HPDE6-E6E7 (cell line): ENCODE results near the gene IL12RB2.

Source experiments
- DNase-seq: peaks from one replicate; pipeline ENCODE4 v3.0.0; 2011; ENCODE audit warnings: missing footprints; ENCODE audit errors: extremely low spot score

Gene IL12RB2

DNA sequence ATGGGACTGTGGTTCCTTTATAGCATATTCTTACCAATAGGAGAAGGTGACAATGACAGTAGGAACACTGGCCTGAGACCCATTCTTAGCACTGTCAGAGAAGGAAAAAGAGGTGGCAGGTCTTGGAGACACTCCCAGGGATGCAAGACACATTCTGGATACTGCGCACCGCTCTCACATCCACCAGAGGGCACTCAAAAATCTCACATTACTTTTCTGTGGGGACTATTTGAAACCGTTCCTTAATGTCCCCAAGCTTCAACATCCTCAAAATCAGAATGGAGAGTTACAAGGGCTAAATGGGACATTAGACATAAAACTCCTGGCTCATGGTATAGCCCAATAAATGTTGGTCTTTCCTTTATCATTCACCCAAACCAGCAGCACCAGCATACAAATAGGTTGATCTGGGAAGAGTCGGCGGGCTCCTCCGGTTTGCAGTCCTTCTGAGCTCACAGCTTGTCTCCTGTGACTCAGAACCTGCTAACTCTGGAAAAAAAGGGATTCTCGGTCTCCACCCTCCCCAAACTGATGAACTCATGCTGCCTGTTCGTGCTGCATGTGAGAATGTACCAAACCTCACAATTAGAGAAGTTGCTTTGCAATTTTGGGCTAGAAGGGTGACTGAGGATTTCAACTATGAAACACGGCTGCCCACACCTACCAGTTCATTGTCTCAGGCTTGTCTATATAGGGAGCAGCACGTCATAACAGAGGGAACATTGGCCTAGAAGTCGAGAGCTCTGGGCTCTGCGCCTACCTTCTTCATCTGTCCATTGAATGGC, 40.2 kb downstream of the IL12RB2 start:
- DNase-seq: peak; percentile 72

DNA sequence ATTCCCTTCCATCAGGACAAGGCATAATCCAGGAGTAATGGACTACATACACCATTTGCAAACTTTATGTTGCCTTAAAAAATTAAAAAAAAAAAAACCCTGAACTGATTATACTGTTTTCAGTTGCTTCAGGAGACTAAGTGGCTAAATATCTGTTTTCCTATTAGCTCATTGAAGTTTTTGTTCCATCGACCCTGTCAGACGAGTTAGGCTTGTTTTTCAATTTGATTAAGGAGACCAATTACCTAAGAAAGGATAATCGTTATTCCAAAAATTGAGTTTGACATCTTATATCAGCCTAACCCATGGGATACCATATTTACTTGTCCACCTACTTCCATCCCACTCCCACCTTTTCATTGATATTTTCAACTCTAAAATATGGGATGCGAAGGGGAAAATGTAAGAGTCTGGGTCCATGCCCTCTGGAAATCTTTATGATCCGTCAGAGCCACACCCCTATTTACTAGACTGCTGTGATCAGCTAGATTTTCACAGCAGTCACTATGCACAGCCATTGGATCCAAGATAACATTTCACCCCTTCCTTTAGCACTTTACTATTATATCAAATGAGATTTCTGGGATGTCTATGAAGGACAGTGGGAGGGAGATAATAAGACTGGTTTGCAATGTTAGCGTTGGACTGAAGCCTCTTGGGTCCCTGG, 41.0 kb downstream of the IL12RB2 start:
- DNase-seq: no peak

DNA sequence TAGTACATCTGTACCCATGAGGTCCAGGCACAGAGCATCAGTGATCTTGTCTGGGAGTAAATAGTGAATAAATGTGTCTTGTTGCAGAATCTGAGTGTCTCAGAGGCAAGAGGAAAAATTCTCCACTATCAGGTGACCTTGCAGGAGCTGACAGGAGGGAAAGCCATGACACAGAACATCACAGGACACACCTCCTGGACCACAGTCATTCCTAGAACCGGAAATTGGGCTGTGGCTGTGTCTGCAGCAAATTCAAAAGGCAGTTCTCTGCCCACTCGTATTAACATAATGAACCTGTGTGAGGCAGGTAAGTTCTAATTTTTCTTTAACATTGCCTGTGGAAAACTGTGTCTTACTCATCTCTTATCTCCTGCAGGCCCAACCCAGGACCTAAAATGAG, 43.1 kb downstream of the IL12RB2 start:
- DNase-seq: no peak

DNA sequence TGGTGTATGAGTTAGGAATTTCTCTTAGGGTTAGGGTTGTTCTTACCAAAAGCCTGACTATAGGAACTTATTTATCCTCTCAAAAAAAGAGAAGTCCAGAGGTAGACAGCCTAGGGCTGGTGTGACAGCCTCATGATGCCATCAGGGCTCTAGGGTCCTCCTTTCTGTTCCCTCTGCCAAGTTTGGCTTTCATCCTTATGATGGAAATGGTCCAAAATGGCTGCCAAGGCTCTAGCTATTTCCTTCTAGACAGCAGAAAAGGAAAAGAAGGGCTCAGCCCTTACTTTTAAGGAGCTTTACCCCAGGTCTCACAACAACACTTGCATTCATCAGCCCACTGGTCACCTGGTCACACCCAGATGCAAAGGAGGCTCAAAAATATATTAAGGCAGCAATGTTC, 44.5 kb downstream of the IL12RB2 start:
- no peak for DNase-seq

DNA sequence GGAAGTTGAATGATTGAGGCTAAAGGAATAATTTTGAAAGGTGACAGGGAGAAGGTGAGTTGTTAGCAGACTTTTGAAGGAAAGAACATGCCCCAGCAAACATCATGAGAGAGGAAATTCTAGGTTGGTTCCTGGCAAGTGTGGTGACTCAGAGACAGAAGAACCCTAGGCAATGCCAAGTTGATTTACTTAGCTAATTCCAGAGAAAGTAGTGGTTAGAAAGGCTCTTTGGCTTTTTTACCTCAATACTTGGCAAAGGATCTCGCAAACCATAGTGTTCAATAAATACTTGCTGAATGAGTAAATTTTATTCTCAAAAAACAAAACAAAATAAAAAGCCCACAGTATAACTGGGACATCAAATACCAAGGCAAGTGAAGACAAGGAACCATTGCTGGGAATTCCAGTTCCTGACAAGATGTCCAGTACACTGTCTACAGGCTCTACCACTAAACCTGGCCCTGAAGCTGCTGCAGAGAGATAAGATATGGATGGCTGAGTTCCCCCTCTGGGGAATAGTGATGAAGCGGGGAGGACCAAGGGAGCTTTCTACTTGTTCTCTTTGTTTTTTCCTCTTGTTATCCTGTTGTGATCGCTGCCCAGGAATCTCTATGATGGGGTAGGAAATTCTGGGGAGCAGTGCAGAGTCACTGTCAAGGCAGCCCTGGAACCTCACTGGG, 48.2 kb downstream of the IL12RB2 start:
- peak; percentile 60 for DNase-seq

DNA sequence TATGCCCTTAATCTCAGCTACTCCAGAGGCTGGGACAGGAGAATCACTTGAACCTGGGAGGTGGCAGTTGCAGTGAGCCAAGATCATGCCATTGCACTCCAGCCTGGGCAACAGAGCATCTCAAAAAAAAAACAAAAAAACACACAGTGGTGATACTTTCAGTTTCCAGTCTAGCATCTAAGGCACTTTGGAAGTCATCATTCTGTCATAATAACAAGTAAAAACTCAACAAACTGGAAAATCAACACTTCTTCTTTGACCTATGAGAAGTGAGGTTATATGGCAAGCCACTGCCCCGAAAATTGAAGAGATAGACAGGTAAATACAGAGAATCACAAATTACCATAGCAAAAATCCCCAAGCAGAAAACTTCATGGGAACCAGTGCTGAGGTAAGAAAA, 51.9 kb downstream of the IL12RB2 start:
- no peak for DNase-seq

DNA sequence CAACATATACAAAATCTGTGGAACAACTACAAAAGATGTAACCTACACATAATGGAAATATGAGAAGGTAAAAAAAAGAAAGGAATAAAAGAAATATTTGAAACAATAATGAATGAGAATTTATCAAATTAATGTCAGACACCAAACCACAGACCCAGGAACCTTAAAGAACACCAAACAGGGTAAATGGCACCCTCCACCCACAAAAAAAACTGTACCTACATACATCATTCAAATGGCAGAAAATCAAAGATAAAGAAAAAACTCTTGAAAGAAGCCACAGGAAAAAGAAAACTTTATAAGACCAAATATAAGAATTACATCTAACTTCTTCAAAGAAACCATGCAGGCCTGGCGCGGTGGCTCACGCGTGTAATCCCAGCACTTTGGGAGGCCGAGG, 54.0 kb downstream of the IL12RB2 start:
- no peak for DNase-seq

DNA sequence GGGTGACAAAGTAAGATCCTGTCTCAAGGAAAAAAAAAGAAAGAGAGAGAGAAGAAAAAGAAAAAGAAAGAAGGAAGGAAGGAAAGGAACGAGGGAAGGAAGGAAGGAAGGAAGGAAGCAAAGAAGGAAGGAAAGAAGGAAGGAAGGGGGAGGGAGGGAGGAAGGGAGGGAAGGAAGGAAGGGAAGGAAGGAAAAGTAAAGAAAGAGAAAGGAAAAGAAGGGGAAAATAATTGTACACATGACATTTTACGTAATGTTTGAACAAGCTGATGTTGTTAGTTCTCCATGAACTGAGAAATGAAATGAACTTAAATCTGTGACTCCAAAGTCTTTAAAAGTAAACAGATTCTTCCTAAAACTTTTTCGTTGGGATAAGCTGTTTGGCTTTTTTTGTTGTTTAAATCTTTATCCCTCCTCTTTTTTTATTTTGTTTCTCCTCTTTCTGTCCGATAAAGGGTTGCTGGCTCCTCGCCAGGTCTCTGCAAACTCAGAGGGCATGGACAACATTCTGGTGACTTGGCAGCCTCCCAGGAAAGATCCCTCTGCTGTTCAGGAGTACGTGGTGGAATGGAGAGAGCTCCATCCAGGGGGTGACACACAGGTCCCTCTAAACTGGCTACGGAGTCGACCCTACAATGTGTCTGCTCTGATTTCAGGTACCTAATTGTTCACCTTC, 59.8 kb downstream of the IL12RB2 start:
- DNase-seq: no peak

DNA sequence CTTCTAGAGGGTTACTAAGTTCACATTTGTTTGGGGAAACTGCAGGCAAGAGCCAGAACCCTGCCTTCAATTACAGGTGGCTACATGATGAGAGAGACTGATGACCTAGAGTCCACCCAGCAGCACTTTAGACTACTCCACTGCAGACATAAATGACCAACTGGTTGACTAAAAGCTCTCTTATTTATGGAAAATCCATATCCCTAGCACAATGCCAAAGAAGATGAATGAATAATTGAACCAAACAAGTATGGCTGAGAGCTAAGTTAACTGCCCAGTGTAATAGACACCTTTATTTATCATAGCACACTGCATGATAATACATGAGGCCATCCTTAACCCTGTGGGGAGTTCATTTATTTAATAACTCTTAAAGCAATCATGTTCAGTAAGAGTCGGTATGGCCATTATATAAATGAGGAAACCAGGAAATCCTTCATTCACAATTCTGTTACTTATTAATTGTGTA, 60.4 kb downstream of the IL12RB2 start:
- DNase-seq: no peak

DNA sequence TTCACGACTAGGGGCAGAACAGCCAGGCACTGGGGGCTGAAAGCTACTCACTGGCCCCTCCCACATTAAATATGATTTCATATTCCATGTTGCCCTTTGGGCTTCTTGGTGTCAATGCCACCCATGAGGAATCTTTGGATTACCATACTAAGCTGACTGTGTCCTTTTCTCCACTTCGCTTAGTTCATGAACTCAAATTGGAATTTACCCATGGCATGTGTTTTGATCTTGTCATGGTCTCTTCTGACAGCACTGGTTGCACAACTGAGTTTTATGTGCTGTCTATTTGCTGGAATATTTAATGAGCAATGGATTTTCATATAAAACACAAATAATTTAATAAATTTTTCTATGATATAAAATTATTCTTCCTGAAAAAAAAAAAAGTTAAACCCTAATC, 63.4 kb downstream of the IL12RB2 start:
- no peak for DNase-seq

DNA sequence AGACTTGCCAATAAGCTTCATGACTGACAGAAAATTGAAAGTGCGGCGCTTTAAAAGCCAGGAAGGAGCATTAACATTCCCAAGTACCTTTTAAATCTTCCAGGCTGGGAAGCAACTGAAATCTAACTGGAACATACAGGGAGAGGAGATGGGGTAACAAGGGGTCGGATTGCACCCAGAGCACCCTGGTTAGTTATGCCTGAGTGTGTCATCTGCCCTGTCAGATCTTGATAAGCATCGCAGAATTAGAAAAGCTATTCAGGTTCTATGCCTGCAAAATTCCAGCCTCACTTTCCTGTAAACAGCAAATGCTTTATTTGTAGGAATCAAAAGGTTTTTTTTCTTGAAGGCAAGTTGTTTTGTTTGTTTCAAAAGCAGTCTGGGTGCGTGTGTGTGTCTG, 64.0 kb downstream of the IL12RB2 start:
- no peak for DNase-seq

DNA sequence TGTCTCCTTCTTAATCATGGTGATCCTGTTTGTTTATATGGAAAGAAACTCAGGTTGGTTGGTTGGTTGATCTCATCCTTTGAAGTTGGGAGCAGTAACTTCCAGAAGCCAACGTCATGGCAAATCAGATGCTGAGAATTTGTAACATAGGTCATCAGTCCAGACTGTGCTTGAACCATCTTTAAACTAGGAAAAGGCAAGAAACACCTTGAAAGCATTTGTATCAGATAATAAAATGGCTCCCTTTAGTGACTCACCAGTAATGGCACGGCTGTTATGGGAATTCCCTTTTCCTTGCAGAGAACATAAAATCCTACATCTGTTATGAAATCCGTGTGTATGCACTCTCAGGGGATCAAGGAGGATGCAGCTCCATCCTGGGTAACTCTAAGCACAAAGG, 64.5 kb downstream of the IL12RB2 start:
- DNase-seq: no peak

DNA sequence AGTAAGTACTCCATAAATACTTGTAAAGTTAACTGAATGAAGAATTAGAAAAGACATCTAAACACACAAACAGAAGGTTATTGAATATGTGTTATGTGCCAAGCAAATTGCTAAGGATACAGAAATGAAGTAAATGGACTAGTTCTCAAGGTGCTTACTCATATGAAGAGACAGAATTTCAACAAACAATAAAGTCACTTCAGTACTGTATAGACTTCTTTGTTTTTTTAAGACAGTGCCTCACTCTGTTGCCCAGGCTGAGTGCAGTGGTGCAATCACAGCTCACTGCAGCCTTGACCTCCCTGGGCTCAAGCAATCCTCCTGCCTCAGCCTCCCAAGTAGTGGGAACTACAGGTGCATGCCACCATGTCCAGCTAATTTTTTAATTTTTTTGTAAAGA, 65.2 kb downstream of the IL12RB2 start:
- DNase-seq: no peak

DNA sequence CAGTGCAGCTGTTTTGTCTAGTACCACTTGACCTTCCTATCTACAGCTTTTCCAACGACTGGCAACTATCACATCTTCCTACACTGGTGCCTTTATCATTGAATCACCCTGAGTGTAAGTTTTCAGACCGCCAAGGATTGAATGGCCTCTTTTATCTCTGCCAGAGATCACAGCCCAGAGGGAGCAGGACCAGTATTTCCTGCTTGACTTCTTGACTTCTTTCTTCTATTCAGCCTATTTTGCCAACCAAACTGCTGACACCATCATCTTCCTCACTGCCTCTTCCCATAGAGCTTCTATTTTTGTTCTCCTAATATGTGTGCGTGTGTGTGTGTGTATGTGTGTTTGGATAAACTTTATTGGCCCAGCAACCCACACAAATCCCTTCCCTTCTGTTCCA, 68.7 kb downstream of the IL12RB2 start:
- DNase-seq: no peak

DNA sequence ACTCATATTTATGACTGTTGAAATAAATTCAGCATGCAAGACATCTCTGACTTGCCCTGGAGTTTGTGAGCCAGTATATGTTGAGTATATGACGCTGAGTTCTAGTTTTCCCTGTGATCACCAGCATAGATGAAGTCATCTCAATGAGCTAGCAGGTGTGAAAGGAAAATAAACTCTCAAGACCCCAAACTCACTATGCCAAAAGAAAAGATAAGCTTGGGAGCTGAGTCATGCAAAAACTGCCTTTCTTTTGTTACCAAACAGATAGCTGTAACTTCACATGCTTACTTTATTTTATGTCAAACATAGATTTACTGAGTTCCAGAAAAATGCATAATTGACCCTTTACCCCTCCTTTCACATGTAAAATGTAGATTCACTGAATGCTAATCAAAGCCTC, 69.6 kb downstream of the IL12RB2 start:
- no peak for DNase-seq

DNA sequence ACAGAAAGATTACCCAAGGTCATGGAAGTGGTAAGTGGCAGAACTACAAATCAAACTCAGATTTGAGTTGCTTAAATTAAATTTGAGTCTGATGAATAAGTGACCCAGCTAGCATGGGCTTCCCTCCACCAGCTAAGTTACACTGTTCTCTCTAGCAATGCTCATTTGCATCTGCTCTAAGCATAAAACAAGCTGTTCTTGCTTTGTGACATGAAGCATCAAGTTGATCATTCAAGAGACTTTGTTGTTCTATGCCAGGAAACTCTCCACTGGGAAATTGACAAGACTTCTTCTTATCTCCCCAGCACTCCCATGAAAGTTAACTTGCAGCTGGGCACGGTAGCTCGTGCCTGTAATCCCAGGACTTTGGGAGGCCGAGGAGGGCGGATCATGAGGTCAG, 73.5 kb downstream of the IL12RB2 start:
- DNase-seq: no peak

DNA sequence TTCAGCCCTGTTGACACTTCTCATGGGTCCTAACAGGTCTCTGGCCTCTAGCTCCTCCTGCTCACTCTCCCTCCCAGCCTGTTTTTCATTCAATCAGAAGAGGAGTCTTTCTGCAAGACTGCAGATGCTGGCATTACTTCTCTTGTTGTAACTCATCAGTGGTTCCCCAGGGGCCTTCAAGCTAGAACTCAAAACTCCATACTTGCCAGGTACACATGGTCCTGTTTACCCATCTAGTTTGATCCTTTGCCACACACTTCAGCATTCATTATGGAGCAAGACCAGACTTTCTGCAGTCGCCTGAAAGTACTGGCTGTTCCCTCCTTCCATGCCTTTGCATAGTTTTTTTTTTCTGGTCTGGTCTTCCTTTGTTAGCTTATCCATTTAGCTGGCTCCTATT, 74.6 kb downstream of the IL12RB2 start:
- DNase-seq: no peak

DNA sequence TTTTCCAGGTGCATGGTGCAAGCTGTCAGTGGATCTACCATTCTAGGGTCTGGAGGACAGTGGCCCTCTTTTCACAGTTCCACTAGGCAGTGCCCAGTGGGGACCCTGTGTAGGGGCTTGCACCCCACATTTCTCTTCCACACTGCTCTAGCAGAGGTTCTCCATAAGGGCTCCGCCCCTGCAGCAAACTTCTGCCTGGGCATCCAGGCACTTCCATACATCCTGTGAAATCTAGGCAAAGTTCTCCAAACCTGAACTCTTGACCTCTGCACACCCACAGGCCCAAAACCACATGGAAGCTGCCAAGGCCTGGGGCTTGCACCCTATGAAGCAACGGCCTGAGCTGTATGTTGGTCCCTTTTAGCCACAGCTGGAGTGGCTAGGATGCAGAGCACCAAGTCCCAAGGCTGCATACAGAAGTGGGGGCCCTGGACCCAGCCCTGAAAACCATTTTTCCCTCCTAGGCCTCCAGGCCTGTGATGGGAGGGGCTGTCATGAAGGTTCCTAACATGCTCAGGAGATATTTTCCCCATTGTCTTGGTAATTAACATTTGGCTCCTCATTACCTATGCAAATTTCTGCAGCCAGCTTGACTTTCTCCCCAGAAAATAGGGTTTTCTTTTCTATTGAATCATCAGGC, 76.4 kb downstream of the IL12RB2 start:
- no peak for DNase-seq

DNA sequence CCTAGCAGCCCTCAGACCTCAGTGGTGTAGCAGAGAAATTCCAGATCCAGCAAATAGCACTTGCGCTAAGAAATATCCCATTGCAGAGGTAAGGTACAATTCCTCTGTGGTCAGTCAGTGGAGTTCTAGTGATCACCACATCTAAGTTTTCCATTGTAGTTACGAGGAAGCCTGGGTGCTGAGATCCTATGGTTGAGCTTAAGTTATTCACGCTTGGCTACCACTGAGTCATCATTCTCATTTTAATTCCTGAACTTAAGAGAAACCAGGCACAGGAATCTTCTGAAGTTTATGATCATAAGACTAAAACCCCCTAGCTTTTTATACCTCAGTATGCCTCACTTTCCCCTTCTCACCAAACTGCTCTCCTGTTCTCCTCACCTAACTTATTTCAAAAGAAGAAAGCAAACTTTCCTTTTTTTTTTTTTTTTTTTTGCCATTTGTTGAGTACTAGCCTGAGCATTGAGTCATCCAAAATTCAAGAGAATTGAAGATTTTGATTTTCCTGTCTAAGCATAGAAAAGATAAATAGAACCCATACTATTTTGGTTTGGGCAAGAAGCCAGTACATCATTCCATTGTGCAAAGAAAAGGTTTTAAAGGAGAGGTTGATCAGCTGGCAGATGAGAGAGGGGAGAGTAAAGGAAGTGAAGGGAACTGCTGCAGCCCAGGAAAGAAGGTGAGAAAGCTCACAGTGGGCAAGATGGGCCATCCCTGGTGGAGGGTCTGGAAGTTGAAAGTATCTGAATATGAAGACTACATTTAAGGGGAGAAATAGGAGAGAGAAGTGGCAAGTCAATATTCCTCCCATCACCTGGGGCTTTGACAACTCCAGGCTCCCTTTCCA, 82.6 kb downstream of the IL12RB2 start:
- peak; percentile 36 for DNase-seq

DNA sequence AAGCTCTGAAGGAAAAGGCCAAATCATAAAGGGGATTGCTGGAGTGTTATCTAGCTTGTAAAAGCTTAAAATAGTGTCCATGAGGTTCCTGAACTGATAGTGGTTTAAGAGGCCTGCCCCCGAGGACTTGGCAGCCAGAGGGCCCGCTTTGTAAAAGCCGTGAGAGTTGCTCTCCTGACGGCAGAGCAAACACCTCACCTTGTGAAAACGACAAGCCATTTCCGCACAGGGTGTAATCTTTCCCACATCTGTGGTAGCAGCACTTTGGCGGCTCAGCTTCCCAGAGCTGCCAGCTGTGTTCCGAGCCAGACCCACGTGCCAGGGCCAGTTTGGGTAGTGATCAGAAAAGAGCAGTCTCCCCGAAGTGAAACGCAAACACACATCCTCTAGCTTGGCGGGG, 85.6 kb downstream of the IL12RB2 start:
- DNase-seq: no peak

DNA sequence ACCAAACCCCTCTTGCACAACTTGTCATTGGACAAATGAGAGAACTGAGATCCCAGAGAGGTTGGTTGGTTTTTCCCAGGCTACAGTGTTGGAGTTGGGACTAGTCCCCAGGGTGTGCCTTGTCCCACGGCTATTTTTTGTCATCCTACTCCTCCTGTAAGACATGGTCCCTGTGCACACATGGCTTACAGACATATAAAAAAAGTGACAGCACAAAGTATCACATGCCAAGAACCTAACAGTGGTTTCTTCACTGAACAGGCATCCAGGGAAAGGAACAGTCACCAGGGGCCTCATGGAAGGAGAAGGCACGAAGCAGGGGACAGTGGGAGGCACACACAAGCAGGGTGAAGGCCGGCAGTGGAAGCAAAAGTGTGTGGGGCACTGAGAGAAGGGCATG, 86.1 kb downstream of the IL12RB2 start:
- DNase-seq: no peak
